HTERT RPE-1 (cell line): ENCODE results near the gene KBTBD3.
"Not testable (repeated sequence)": the region's sequence is repeated elsewhere in the genome, so short reads cannot be mapped to it uniquely, and the experiment has no call there.

Source experiments
- in situ Hi-C: fragments of 300-500 bp; cut with MboI; formaldehyde crosslinking; loops from 4 replicates; pipeline ENCODE4 v1.14.3; 2020; ENCODE audit warnings: low sequenced_read_pairs

KBTBD3 gene

DNA sequence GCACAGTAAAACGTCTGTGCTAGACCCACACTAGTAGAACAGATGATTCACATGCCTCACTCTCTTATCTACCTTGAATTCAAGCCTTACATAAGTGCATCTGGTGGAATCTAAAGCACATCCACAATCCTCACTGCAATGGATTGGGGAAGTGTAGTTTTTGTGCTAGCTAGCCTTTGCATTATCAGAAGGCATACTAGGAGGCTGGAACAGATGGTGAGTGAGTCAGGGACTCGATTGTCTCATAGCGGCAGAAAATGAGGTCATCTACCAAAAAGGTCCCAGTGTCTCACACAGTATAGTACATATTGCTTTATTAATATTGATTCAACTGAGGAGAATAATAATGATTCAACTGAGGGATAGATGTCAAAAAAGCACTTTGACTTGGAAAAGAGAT, 64.4 kb downstream of the KBTBD3 start:
- in situ Hi-C loops = no loop called here

DNA sequence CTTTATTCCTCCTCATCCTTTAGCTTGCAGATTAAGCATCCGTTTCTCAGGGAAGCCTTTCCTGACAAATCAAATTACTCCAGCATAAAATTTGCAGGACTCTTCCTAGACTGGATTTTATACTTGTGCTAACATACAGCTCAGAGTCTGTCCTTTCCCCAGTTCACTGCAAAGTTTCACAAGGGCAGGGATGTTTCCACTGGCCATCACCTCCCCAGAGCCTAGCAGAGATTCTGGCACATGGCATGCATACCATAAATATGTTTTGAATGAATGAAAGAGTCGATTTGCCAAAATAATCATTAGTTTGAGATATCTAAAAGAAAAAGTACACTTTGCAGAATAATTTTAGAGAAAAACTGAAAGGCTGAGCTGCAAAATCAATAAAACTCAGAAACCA, 65.7 kb downstream of the KBTBD3 start:
- in situ Hi-C loops = no loop called here

DNA sequence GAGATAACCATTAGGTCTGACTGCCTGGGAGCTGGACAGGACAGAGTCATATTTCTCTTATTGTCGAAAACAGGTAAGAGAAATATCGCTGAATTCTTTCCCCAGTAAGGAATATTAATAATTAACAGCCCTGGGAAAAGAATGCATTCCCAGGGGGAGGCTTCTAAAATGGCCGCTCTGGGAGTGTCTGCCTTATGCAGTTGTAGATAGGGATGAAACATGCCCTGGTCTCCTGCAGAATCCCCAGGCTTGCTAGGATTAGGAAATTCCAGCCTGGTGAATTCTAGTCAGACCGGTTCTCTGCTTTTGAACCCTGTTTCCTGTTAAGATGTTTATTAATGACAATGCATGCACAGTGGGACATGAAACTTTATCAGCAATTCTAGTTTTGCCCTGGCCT, 74.1 kb downstream of the KBTBD3 start:
- in situ Hi-C loops = not testable (repeated sequence)

DNA sequence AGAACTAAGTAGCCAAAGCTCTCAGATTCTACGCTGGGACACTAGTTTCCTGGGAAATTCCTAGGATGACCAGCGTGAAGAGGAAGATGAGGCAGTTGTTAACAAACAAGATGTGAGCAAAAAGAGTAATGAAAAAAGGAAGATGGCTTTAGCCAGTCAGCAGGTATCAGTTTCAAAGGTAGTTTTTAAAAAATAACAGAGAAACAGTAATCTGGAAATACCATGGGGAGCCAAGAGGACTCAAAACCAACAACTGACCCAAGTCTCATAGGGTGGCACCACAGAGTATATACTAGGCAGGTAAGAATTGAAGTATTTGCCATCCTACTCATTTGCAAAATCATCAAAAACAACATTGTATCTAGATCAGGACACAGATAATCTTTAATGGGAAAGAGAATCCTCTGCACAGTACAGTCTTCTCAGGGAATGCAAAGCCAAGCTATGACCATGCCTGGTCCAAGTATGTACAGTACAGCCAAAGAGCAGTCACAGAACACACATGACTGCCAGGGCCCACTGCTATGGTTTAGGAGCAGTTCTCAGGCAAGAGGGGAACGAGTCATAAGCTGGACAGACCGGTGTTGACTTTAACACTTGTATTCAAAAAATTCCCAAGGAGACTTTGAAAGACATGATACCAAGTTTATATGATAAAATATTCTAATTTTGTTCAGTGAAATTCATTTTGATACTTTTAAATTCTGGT, 75.7 kb downstream of the KBTBD3 start:
- in situ Hi-C loops = no loop called here
